Progenitor cell of endocrine pancreas (in vitro differentiated cells): Measurements from ENCODE around the gene SDSL. TPM values are rescaled to one million over a fixed set of nuclear protein-coding genes. Genes with fewer than 3 reads are reported as not detected.

Experiments
- DNase-seq: peaks from one replicate; pipeline ENCODE4 v3.0.0; 2021; ENCODE audit warnings: low spot score; ENCODE audit not compliant: unreplicated experiment
- H3K27ac Mint-ChIP-seq: 2 replicates; pipeline ENCODE4 v1.8.0; 2021; ENCODE audit warnings: mild to moderate bottlenecking, moderate library complexity, mixed read lengths
- H3K27me3 Mint-ChIP-seq: 2 replicates; pipeline ENCODE4 v1.8.0; 2021; ENCODE audit warnings: mixed read lengths
- H3K36me3 Mint-ChIP-seq: 2 replicates; pipeline ENCODE4 v1.8.0; 2022; ENCODE audit warnings: mixed read lengths; ENCODE audit not compliant: insufficient read depth
- H3K4me1 Mint-ChIP-seq: 2 replicates; pipeline ENCODE4 v1.8.0; 2021; ENCODE audit warnings: low read depth, mixed read lengths
- H3K4me3 Mint-ChIP-seq: 2 replicates; pipeline ENCODE4 v1.8.0; 2021; ENCODE audit warnings: low read depth, mild to moderate bottlenecking, moderate library complexity, mixed read lengths
- H3K9me3 Mint-ChIP-seq: 2 replicates; pipeline ENCODE4 v1.8.0; 2021; ENCODE audit warnings: low read depth, mixed read lengths
- CTCF ChIP-seq: fragments of 200-600 bp; sonication (generic); IDR thresholded peaks from one replicate; pipeline ENCODE4 v1.5.0; 2021; ENCODE audit warnings: antibody characterized with exemption, mild to moderate bottlenecking; ENCODE audit not compliant: unreplicated experiment
- total RNA-seq: library from RNA; stranded (reverse); gene quantifications from 2 replicates; pipeline ENCODE4 v1.2.1, GENCODE V29; 2021

Gene SDSL
- total RNA-seq, 1 donor from 2014 or later = 17.2 TPM

GRCh38 chr12:113470871-113471618 lies 48.9 kb downstream of the SDSL start:
- peaks cover 9% of the 10 kb centered on the region for H3K4me1 Mint-ChIP-seq
- no peak overlapping the region for H3K4me3 Mint-ChIP-seq
- H3K36me3 Mint-ChIP-seq = no peaks in the 10 kb centered on the region
- no peak for TF ChIP-seq CTCF
- no peak overlapping the region for H3K27ac Mint-ChIP-seq
- no peaks in the 10 kb centered on the region for H3K9me3 Mint-ChIP-seq
- peaks cover 93% of the 10 kb centered on the region for H3K27me3 Mint-ChIP-seq
- DNase-seq = no peak

- Mint-ChIP-seq H3K27ac (no peak within 1 kb of the TSS), H3K4me1 (peaks cover 8% of the 10 kb centered on the region), H3K27me3 (peaks cover 88% of the 10 kb centered on the region), H3K36me3 (no peaks in the 10 kb centered on the region), H3K4me3 (no peak within 1 kb of the TSS), H3K9me3 (no peaks in the 10 kb centered on the region)
- DNase-seq = no peak
- TF ChIP-seq CTCF = no peak
Observed at GRCh38 chr12:113471619-113472171, 49.5 kb downstream of the SDSL start, which contains the start of gene LHX5. Gene LHX5 (minus strand): TSS chr12:113471871. CDS start chr12:113471498, 373 bp downstream.

GRCh38 chr12:113472191-113473121 lies 50.3 kb downstream of the SDSL start:
- Mint-ChIP-seq H3K4me3 (no peak overlapping the region), H3K36me3 (no peaks in the 10 kb centered on the region)

GRCh38 chr12:113473400-113473799 lies 51.2 kb downstream of the SDSL start:
- no peak for TF ChIP-seq CTCF
- DNase-seq = no peak
- H3K4me3 Mint-ChIP-seq = no peak overlapping the region
- peaks cover 3% of the 10 kb centered on the region for H3K4me1 Mint-ChIP-seq
- no peaks in the 10 kb centered on the region for H3K36me3 Mint-ChIP-seq
- no peak overlapping the region for H3K27ac Mint-ChIP-seq
- H3K27me3 Mint-ChIP-seq = peaks cover 90% of the 10 kb centered on the region
- no peaks in the 10 kb centered on the region for H3K9me3 Mint-ChIP-seq

More at GRCh38 chr12:113472191-113473121, 50.3 kb downstream of the SDSL start:
- Mint-ChIP-seq H3K27ac (no peak overlapping the region), H3K27me3 (peaks cover 88% of the 10 kb centered on the region), H3K4me1 (peaks cover 5% of the 10 kb centered on the region), H3K9me3 (no peaks in the 10 kb centered on the region)
- no peak for DNase-seq
- no peak for TF ChIP-seq CTCF

- Mint-ChIP-seq H3K9me3 (no peaks in the 10 kb centered on the region), H3K36me3 (no peaks in the 10 kb centered on the region), H3K4me1 (peaks cover 2% of the 10 kb centered on the region), H3K4me3 (no peak overlapping the region), H3K27ac (no peak overlapping the region), H3K27me3 (peaks cover 89% of the 10 kb centered on the region)
- DNase-seq = no peak
- TF ChIP-seq CTCF = no peak
Observed at GRCh38 chr12:113473942-113474341, 51.8 kb downstream of the SDSL start.
